Mammary epithelial cell (primary cell): ENCODE measurements around the gene KLHL5.

Experiments
- EZH2 ChIP-seq: IDR thresholded peaks from 2 replicates; pipeline ENCODE4 v1.6.1; 2012; ENCODE audit warnings: low read length, inconsistent platforms, borderline replicate concordance
- TF ChIP-seq, protein P1 (sequence below), 2 donors: IDR thresholded peaks in 1 of 2; conservative IDR thresholded peaks in 1 of 2; 2 replicates each; pipeline ENCODE4 v1.5.1; 2011 to 2012; ENCODE audit warnings: inconsistent platforms in 2 of 2, low read length in 2 of 2, mild to moderate bottlenecking in 2 of 2, control low read depth in 1 of 2, low read depth in 1 of 2; ENCODE audit not compliant: insufficient read depth in 1 of 2; ENCODE audit errors: extremely low read depth in 1 of 2

GRCh38 chr4:39166669-39167068, 104.6 kb downstream of the KLHL5 start:
- TF ChIP-seq, protein P1, sequence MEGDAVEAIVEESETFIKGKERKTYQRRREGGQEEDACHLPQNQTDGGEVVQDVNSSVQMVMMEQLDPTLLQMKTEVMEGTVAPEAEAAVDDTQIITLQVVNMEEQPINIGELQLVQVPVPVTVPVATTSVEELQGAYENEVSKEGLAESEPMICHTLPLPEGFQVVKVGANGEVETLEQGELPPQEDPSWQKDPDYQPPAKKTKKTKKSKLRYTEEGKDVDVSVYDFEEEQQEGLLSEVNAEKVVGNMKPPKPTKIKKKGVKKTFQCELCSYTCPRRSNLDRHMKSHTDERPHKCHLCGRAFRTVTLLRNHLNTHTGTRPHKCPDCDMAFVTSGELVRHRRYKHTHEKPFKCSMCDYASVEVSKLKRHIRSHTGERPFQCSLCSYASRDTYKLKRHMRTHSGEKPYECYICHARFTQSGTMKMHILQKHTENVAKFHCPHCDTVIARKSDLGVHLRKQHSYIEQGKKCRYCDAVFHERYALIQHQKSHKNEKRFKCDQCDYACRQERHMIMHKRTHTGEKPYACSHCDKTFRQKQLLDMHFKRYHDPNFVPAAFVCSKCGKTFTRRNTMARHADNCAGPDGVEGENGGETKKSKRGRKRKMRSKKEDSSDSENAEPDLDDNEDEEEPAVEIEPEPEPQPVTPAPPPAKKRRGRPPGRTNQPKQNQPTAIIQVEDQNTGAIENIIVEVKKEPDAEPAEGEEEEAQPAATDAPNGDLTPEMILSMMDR (conservative IDR thresholded peaks at IDR 0.05 in 1 of 2, IDR thresholded peaks at IDR 0.05 in 1 of 2; ENCODE audit: extremely low read depth in 1 of 2, insufficient read depth in 1 of 2, low read depth in 1 of 2, low read length in 2 of 2) = no peak
- TF ChIP-seq EZH2 = no peak
